Natural killer cell (primary cell): ENCODE measurements around the gene SHD. TPM values are rescaled to one million over a fixed set of nuclear protein-coding genes. Genes with fewer than 3 reads are reported as not detected.
A peak's percentile ranks its signal among the peaks of the same experiment; 100 is the strongest.

Source experiments
- ATAC-seq, 3 donors: fragments of 150-1000 bp in 2 of 3; fragments of 200-7000 bp in 1 of 3; cut with Tn5 transposase; 1 replicate in 1 of 3; 2 replicates in 2 of 3; pipeline ENCODE4 v1.10.0; 2021; ENCODE audit warnings: mild to moderate bottlenecking in 2 of 3, moderate library complexity in 2 of 3
- DNase-seq, 2 donors: peaks; one replicate each; pipeline versions ENCODE4 v3.0.0 to v3.0.0-alpha.2; 2013 to 2021; ENCODE audit warnings: mixed read lengths in 1 of 2
- H3K27ac ChIP-seq: one replicate; pipeline ENCODE4 v1.5.1; 2013; ENCODE audit warnings: mild to moderate bottlenecking, low read length
- H3K27me3 ChIP-seq: one replicate; pipeline ENCODE4 v1.6.1; 2013; ENCODE audit warnings: low read length; ENCODE audit not compliant: control insufficient read depth, insufficient read depth
- H3K36me3 ChIP-seq: one replicate; pipeline ENCODE4 v1.6.1; 2013; ENCODE audit warnings: low read length; ENCODE audit not compliant: control insufficient read depth, insufficient read depth
- H3K4me1 ChIP-seq: one replicate; pipeline ENCODE4 v1.6.1; 2013; ENCODE audit warnings: low read length; ENCODE audit not compliant: control insufficient read depth, insufficient read depth
- H3K4me3 ChIP-seq: one replicate; pipeline ENCODE4 v1.5.1; 2013; ENCODE audit warnings: low read length
- H3K9me3 ChIP-seq: one replicate; pipeline ENCODE4 v1.6.1; 2013; ENCODE audit warnings: low read length; ENCODE audit not compliant: control insufficient read depth, insufficient read depth
- H3K27ac Mint-ChIP-seq, 2 donors: one replicate each; pipeline ENCODE4 v1.8.0; 2022; ENCODE audit warnings: mild to moderate bottlenecking in 2 of 2, mixed read lengths in 2 of 2, moderate library complexity in 1 of 2
- H3K27me3 Mint-ChIP-seq, 2 donors: one replicate each; pipeline ENCODE4 v1.8.0; 2022; ENCODE audit warnings: low read depth in 2 of 2, mixed read lengths in 2 of 2
- H3K36me3 Mint-ChIP-seq: one replicate; pipeline ENCODE4 v1.8.0; 2022; ENCODE audit warnings: mixed read lengths
- H3K4me1 Mint-ChIP-seq, 2 donors: one replicate each; pipeline ENCODE4 v1.8.0; 2022; ENCODE audit warnings: mixed read lengths in 2 of 2
- H3K4me3 Mint-ChIP-seq: one replicate; pipeline ENCODE4 v1.8.0; 2022; ENCODE audit warnings: mild to moderate bottlenecking, moderate library complexity, mixed read lengths
- H3K9me3 Mint-ChIP-seq, 2 donors: one replicate each; pipeline ENCODE4 v1.8.0; 2022; ENCODE audit warnings: mixed read lengths in 2 of 2
- CTCF ChIP-seq: fragments of 200-600 bp; IDR thresholded peaks from one replicate; pipeline ENCODE4 v1.8.0; 2022; ENCODE audit warnings: antibody characterized with exemption
- WGBS: methylation state at CpG from one replicate; pipeline ENCODE4 v1.1.7; 2013; ENCODE audit warnings: missing lambda C conversion rate; ENCODE audit not compliant: insufficient coverage; 5-methylcytosine and 5-hydroxymethylcytosine counted together
- intact Hi-C: fragments of 100-400 bp; cut with micrococcal nuclease; formaldehyde crosslinking; loops from one replicate; pipeline ENCODE4 v1.14.2; 2022
- total RNA-seq, 4 donors: library from RNA; stranded (reverse); fragments of 120-200 nt in 1 of 4; gene quantifications; one replicate each; pipeline versions ENCODE4 v1.2.3 to v1.2.4, GENCODE V29; 2013 to 2022

SHD gene
- total RNA-seq, 3 donors from 2014 or later (not counting 1 experiment from before 2014, with no cell fraction given): 0.20 TPM; not detected in 2

- WGBS: 73% methylated on average over 3 of the region's 3 CpGs
- Mint-ChIP-seq H3K27me3 (no peaks in the 10 kb centered on the region), H3K27ac (peak overlapping the region; percentile 80 to 94), H3K9me3 (no peaks in the 10 kb centered on the region), H3K4me3 (peak overlapping the region; percentile 47), H3K36me3 (no peaks in the 10 kb centered on the region), H3K4me1 (peaks cover 30 to 52% of the 10 kb centered on the region in 2 donors)
- ATAC-seq (no peak), DNase-seq (no peak)
- H3K9me3 ChIP-seq: no peaks in the 10 kb centered on the region
- intact Hi-C loops: loop anchor here (5.0 kb wide), 1 partner anchor 33 kb away; no protein-coding TSS in a partner anchor
- H3K27me3 ChIP-seq: no peaks in the 10 kb centered on the region
- TF ChIP-seq CTCF: no peak
- H3K27ac ChIP-seq: peak overlapping the region; percentile 31
- H3K36me3 ChIP-seq: no peaks in the 10 kb centered on the region
- H3K4me1 ChIP-seq: peaks cover 52% of the 10 kb centered on the region
- H3K4me3 ChIP-seq: no peak overlapping the region
Observed at GRCh38 chr19:4300589-4300988, 21.5 kb downstream of the SHD start.

- TF ChIP-seq CTCF: no peak
- no peak for ATAC-seq
- H3K27me3 ChIP-seq: no peaks in the 10 kb centered on the region
- no peaks in the 10 kb centered on the region for H3K9me3 Mint-ChIP-seq
- DNase-seq: peak in 1 of 2 donors; percentile 38
- H3K4me3 ChIP-seq: peak overlapping the region; percentile 31
- H3K36me3 Mint-ChIP-seq: no peaks in the 10 kb centered on the region
- H3K36me3 ChIP-seq: no peaks in the 10 kb centered on the region
- peaks cover 52% of the 10 kb centered on the region for H3K4me1 ChIP-seq
- peak overlapping the region; percentile 64 for H3K27ac ChIP-seq
- H3K4me1 Mint-ChIP-seq: peaks cover 30 to 53% of the 10 kb centered on the region in 2 donors
- H3K9me3 ChIP-seq: no peaks in the 10 kb centered on the region
- peak overlapping the region; percentile 80 to 94 for H3K27ac Mint-ChIP-seq
- intact Hi-C loops: loop anchor here (5.0 kb wide), 1 partner anchor 34 kb away; no protein-coding TSS in a partner anchor
- WGBS: 30% methylated on average over 11 of the region's 13 CpGs
- H3K27me3 Mint-ChIP-seq: no peaks in the 10 kb centered on the region
- H3K4me3 Mint-ChIP-seq: peak overlapping the region; percentile 55
Observed at GRCh38 chr19:4301590-4302242, 22.6 kb downstream of the SHD start.

- Histone ChIP-seq H3K9me3 (no peaks in the 10 kb centered on the region), H3K27ac (peak within 1 kb of the TSS; percentile 64), H3K4me1 (peaks cover 52% of the 10 kb centered on the region), H3K27me3 (no peaks in the 10 kb centered on the region), H3K36me3 (no peaks in the 10 kb centered on the region), H3K4me3 (peak within 1 kb of the TSS; percentile 31)
- 9% methylated on average over 8 of the region's 8 CpGs for WGBS
- H3K27ac Mint-ChIP-seq: peak within 1 kb of the TSS; percentile 80 to 94
- no peaks in the 10 kb centered on the region for H3K27me3 Mint-ChIP-seq
- TF ChIP-seq CTCF: no peak
- H3K36me3 Mint-ChIP-seq: no peaks in the 10 kb centered on the region
- DNase-seq (peak in 1 of 2 donors; percentile 49), ATAC-seq (peak in 1 of 3 donors; percentile 9)
- peaks cover 30 to 55% of the 10 kb centered on the region in 2 donors for H3K4me1 Mint-ChIP-seq
- H3K4me3 Mint-ChIP-seq: peak within 1 kb of the TSS; percentile 55
- intact Hi-C loops: loop anchor here (5.0 kb wide), 1 partner anchor 35 kb away; no protein-coding TSS in a partner anchor
- H3K9me3 Mint-ChIP-seq: no peaks in the 10 kb centered on the region
Observed at GRCh38 chr19:4302243-4302640, 23.2 kb downstream of the SHD start, which contains the start of gene TMIGD2. Gene TMIGD2, minus strand, starts transcription at chr19:4302389. Its CDS starts 4 bp downstream, at chr19:4302385.
